B cell (primary cell): ENCODE data around the gene XYLT1.

Source experiments
- CTCF ChIP-seq: fragments of 200-600 bp; IDR thresholded peaks from one replicate; pipeline ENCODE4 v1.8.0; 2022; ENCODE audit warnings: antibody characterized with exemption, mild to moderate bottlenecking
- EZH2 ChIP-seq: IDR thresholded peaks from 2 replicates; pipeline ENCODE4 v1.6.1; 2012; ENCODE audit warnings: borderline replicate concordance, low read depth, mild to moderate bottlenecking, moderate library complexity, low read length; ENCODE audit not compliant: insufficient read depth, poor library complexity, severe bottlenecking

- TF ChIP-seq EZH2 (no peak), CTCF (no peak)
Measured at GRCh38 chr16:17305694-17306093, 165.1 kb downstream of the XYLT1 start.
